GM12892 (cell line): ENCODE data around the gene PPFIA4.
A peak's percentile ranks its signal among the peaks of the same experiment; 100 is the strongest.
"Not testable (repeated sequence)": the region's sequence is repeated elsewhere in the genome, so short reads cannot be mapped to it uniquely, and the experiment has no call there.

Source experiments
- DNase-seq: peaks from one replicate; pipeline ENCODE4 v3.0.0; 2011; ENCODE audit not compliant: insufficient read length
- FAIRE-seq: peaks from 2 replicates; lab custom pipeline; 2011; peaks lifted over from hg19 to GRCh38; lab: Jason Lieb, UNC
- POLR2A ChIP-seq: IDR thresholded peaks from 2 replicates; pipeline ENCODE4 v1.6.1; 2011; ENCODE audit warnings: low read depth, low read length, control low read depth
- POLR2AphosphoS5 ChIP-seq: IDR thresholded peaks from 2 replicates; pipeline ENCODE4 v1.6.1; 2011; ENCODE audit warnings: low read depth, low read length, control low read depth
- TAF1 ChIP-seq: IDR thresholded peaks from 2 replicates; pipeline ENCODE4 v1.6.1; 2011; ENCODE audit warnings: low read depth, mild to moderate bottlenecking, control low read depth, low read length, borderline replicate concordance

The PPFIA4 gene

DNA sequence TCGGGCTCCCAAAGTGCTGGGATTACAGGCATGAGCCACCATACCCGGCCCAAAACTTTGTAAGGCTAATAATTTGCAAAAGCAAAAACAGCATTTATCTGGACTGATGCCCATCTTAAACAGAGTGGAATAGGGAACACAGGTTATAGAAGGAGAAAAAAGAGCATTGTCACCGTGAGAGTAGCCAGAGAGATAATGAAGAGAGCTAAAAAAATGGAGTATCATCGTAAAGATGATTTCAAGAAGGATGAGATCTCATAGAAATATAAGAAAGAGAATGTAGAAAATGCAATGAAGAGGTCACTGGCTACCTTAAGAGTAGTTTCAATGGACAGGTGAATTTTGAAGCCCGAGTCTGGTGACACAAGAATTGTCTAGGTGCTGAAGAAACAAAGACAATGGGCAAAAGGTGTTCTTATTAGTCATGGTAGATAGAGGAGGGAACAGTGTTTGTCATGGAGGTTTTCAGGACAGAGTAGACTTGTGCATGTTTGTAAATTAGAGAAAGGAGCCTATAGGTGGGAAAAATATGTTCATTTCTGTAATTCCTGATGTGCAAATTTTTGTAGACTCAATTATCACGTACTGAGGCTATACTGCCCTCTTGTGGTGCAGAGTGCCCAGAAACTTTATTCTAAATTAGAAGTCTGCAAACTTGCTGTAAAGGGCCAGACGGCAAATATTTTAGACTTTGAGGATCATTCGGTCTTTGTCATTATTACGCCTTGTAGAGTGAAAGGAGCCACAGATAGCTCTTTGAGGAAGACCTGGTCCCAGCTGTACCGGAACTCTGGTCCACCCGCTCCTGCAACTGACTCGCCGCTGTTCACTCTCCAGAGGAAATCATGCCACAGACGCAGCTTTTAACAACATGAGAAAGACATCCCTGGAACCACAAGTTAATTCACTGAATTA is 27.2 kb upstream of the PPFIA4 start:
- DNase-seq (no peak), FAIRE-seq (peak; percentile 44)
- no peak for TF ChIP-seq POLR2A
- no peak for TF ChIP-seq TAF1
- TF ChIP-seq POLR2AphosphoS5, result no peak

DNA sequence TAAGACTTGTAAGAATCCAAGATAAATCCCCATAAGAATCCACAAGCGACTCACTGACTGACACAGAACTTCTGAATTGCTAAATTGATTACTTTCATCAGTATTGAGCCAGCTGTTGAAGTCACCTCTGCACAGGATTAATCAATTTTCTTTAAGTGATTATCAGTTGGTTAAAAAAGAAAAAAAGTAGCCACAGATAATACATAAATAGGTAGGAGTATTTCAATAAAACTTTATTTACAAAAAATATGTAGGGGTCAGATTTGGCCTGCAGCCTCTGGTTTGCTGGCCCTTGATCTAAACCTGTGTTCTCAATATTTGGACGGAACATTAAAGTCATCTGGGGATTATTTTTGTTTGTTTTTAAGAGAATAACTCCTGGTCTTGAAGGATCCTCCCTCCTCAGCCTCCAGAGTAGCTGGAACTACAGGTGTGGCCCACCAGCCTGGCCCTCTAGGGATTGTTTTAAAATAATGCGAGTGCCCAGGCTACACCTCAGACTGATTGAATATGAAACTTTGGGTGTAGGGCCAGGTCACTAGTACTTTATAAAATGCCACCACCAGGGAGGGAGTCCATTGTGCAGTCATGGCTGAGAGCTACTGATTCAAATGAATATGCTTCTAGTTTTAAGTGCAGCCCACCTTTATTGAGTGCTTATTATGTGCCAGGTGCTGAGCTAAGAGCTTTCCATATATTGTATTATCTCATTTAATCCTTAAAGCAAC is 25.9 kb upstream of the PPFIA4 start:
- DNase-seq (no peak), FAIRE-seq (no peak)
- TF ChIP-seq POLR2AphosphoS5 (no peak), TAF1 (no peak), POLR2A (no peak)

DNA sequence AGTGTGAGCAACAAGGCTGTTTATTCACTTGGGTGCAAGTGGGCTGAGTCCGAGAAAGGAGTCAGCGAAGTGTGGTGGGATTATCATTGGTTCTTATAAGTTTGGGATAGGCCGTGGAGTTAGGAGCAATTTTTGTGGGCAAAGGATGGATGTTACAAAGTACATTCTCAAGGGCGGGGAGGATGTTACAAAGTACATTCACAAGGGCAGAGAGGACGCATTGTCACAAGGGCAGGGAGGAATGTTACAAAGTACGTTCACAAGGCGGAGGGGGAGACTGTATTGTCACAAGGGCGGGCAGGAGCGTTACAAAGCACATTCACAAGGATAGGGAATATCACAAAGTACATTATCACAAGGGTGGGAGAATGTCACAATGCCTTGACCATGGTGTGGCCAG is 24.3 kb upstream of the PPFIA4 start:
- FAIRE-seq, result no peak
- TF ChIP-seq POLR2A (no peak), POLR2AphosphoS5 (no peak), TAF1 (no peak)
- DNase-seq, result no peak

DNA sequence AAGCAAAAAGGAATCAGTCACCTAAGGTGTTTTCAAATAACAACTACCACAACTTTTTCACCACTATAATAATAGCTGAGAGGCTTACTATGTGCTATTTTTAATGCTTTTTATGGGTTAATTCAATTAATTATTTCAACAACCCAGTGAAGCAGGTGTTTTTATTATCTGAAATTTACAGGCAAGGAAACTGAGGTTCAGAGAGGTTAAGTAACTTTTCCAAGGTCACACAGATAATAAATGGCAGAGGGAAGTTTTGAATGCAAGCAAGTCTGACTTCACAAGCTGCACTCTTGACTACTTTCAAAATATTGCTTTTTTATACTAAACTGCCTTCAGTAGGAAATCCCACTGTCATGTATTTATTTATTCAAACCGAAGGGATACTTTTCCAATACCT is 23.3 kb upstream of the PPFIA4 start:
- DNase-seq (no peak), FAIRE-seq (no peak)
- TF ChIP-seq POLR2AphosphoS5 (no peak), TAF1 (no peak), POLR2A (no peak)

DNA sequence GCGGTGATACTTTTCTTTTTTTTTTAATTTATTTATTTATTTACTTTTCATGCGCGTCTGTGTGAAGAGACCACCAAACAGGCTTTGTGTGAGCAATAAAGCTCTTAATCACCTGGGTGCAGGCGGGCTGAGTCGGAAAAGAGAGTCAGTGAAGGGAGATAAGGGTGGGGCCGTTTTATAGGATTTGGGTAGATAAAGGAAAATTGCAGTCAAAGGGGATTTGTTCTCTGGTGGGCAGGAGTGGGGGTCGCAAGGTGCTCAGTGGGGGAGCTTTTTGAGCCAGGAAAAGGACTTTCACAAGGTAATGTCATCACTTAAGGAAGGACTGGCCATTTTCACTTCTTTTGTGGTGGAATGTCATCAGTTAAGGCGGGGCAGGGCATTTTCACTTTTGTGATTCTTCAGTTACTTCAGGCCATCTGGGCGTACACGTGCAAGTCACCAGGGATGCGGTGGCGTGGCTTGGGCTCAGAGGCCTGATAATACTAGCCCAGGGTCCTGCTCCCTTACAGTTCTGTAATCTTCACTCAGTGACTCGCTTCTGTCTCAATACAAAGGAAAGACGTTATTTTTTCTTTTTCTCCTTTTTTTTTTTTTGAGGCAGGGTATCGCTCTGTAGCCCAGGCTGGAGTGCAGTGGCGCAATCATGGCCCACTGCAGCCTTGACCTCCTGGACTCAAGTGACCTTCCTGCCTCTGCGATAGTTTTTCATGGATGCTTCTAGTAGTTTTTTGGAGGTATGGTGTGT is 20.7 kb upstream of the PPFIA4 start:
- FAIRE-seq, result not testable (repeated sequence)

GRCh38 chr1:203006948-203007871 is 19.1 kb upstream of the PPFIA4 start, which contains the start of gene TMEM183A:
TSS of gene TMEM183A (plus strand) at chr1:203007374. CDS start at chr1:203007466, 92 bp downstream.
- FAIRE-seq, result peak; percentile 100
- DNase-seq, result peak; percentile 74
- TF ChIP-seq TAF1 (peak; percentile 86; the same call in 1 of the 2 replicates), POLR2AphosphoS5 (peak; percentile 98), POLR2A (peak; percentile 96)

More for the DNA sequence above, 20.7 kb upstream of the PPFIA4 start:
- DNase-seq, result not testable (repeated sequence)

- no peak for DNase-seq
- FAIRE-seq, result no peak
- no peak for TF ChIP-seq POLR2A
- no peak for TF ChIP-seq POLR2AphosphoS5
- no peak for TF ChIP-seq TAF1
Measured at GRCh38 chr1:203009185-203009584, 17.1 kb upstream of the PPFIA4 start.

DNA sequence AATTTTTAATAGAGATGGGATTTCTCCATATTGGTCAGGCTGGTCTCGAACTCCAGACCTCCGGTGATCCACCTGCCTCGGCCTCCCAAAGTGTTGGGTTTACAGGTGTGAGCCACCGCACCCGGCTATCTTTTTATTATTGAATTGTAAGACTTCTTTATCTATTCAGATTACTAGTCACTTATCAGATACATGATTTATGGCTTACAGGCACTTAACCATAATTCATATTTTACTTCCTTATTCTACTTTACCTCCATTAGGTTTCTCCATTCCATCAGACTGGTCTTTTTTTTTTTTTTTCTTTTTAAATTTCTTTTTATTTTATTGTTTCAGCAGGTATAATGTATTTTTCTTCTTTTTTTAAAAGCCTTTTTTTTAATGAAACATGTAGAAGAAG is 14.7 kb upstream of the PPFIA4 start:
- FAIRE-seq, result no peak
- TF ChIP-seq TAF1 (no peak), POLR2AphosphoS5 (no peak), POLR2A (no peak)
- DNase-seq, result no peak

- FAIRE-seq (no peak), DNase-seq (no peak)
- TF ChIP-seq POLR2A (no peak), POLR2AphosphoS5 (no peak), TAF1 (no peak)
Measured at GRCh38 chr1:203017061-203017460, 9.2 kb upstream of the PPFIA4 start.

GRCh38 chr1:203017692-203018091 is 8.6 kb upstream of the PPFIA4 start:
- DNase-seq (no peak), FAIRE-seq (no peak)
- TF ChIP-seq TAF1, result no peak

DNA sequence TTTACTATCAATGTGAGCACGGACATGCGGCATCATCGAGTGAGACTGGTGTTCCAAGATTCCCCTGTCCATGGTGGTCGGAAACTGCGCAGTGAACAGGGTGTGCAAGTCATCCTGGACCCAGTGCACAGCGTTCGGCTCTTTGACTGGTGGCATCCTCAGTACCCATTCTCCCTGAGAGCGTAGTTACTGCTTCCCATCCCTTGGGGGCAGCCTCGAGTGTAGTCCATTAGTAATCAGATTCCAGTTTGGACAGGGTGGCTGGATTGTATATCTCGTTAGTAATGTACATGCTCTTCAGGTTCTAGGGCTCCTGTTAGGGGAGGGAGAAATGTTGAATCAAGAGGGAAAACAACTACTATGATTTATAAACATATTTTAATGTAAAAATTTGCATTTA is 3.4 kb upstream of the PPFIA4 start:
- DNase-seq, result not testable (repeated sequence)
- peak; percentile 81 for FAIRE-seq
